NCI-H526 (cell line): ENCODE data around the gene ATRN.

Source experiments
- DNase-seq, 2 experiments: peaks; one replicate each; lab custom pipeline; 2025; lab: John Stamatoyannopoulos, UW

Gene ATRN

GRCh38 chr20:3674995-3675900, 204.4 kb downstream of the ATRN start:
- DNase-seq = peak; percentile 44 to 78

GRCh38 chr20:3677733-3678132, 206.9 kb downstream of the ATRN start:
- DNase-seq = no peak

GRCh38 chr20:3678198-3678597, 207.4 kb downstream of the ATRN start:
- DNase-seq = no peak

- DNase-seq = no peak
Measured at GRCh38 chr20:3678856-3679720, 208.3 kb downstream of the ATRN start.

- DNase-seq = no peak
Measured at GRCh38 chr20:3679749-3680700, 209.2 kb downstream of the ATRN start.

- no peak for DNase-seq
Measured at GRCh38 chr20:3680701-3681351, 210.0 kb downstream of the ATRN start.

- no peak for DNase-seq
Measured at GRCh38 chr20:3681352-3681930, 210.6 kb downstream of the ATRN start.

GRCh38 chr20:3681931-3682781, 211.3 kb downstream of the ATRN start, which contains the start of gene ADAM33:
TSS of gene ADAM33 (minus strand) at chr20:3682010. CDS start at chr20:3682004, 6 bp downstream.
- no peak for DNase-seq

GRCh38 chr20:3685341-3685740, 214.5 kb downstream of the ATRN start:
- no peak for DNase-seq

GRCh38 chr20:3686421-3686820, 215.6 kb downstream of the ATRN start:
- DNase-seq = no peak

- DNase-seq = no peak
Measured at GRCh38 chr20:3686867-3687321, 216.1 kb downstream of the ATRN start.

- peak in 1 of 2 experiments; percentile 47 for DNase-seq
Measured at GRCh38 chr20:3687655-3688054, 216.8 kb downstream of the ATRN start.

- no peak for DNase-seq
Measured at GRCh38 chr20:3689978-3690377, 219.2 kb downstream of the ATRN start.

- no peak for DNase-seq
Measured at GRCh38 chr20:3690413-3690812, 219.6 kb downstream of the ATRN start.

- no peak for DNase-seq
Measured at GRCh38 chr20:3691306-3691705, 220.5 kb downstream of the ATRN start.

- DNase-seq = no peak
Measured at GRCh38 chr20:3691897-3692296, 221.1 kb downstream of the ATRN start.

- no peak for DNase-seq
Measured at GRCh38 chr20:3692706-3693294, 222.0 kb downstream of the ATRN start.

GRCh38 chr20:3693376-3693775, 222.6 kb downstream of the ATRN start:
- DNase-seq = no peak

GRCh38 chr20:3694864-3695263, 224.0 kb downstream of the ATRN start:
- no peak for DNase-seq
